A172 (cell line): Measurements from ENCODE around the gene GDPGP1. TPM values are rescaled to one million over a fixed set of nuclear protein-coding genes. Genes with fewer than 3 reads are reported as not detected.
A peak's percentile ranks its signal among the peaks of the same experiment; 100 is the strongest.
"Not testable (repeated sequence)": the region's sequence is repeated elsewhere in the genome, so short reads cannot be mapped to it uniquely, and the experiment has no call there.

Source experiments
- DNase-seq: peaks from one replicate; pipeline ENCODE4 v3.0.0-alpha.2; 2015; ENCODE audit warnings: low spot score
- total RNA-seq: library from RNA; depleted of rRNA; stranded (reverse); fragments of >200 nt; shearing (Covaris generic); gene quantifications from 2 replicates; pipeline ENCODE4 v1.2.3, GENCODE V29; 2014

The GDPGP1 gene
- total RNA-seq, 1 experiment from 2014 or later: 5.7 TPM

DNA sequence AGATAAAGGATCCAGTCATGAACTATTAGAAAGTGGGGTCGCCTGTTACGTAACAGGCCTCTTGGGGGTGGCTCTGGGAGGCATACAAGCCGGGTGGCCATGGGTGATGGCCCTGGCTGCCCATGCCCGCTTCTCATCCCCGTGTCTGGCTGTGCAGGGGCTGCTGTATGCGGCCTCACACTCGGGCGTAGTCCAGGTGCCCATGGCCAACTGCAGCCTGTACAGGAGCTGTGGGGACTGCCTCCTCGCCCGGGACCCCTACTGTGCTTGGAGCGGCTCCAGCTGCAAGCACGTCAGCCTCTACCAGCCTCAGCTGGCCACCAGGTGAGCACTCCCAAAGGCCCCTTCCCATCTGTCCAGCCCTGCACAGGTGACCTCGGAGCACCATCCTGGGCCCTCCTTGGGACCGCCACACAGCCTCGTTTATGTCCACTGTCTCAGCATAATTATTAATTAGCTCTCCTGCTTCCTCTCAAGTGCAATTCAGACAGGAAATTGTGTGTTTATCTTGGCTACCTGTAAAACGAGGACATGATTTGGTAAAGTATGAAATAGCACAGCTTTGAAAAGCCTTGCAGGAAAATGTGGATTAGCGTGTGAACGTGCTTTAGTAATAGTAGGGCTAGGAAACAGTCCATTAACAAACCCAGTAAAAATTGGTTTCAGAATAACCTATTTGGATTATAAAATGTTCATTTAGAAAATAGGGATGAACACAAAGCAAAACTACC is 8.3 kb upstream of the GDPGP1 start:
- no peak for DNase-seq

DNA sequence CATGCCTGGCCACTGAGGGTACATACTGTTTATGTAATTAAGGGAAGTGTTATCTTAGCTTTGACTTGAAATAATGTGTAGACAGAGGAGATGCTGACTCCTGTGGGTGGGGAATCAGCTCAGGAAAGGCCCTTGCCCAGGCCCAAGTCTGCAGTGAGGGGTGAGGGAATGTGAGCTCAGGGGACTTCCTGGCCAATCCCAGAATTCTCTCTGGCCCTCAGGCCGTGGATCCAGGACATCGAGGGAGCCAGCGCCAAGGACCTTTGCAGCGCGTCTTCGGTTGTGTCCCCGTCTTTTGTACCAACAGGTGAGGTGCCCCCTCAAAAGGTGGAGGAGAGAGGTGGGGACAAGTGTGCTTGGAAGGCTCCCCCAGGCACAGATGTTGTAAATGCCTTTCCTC is 6.7 kb upstream of the GDPGP1 start:
- DNase-seq: no peak

DNA sequence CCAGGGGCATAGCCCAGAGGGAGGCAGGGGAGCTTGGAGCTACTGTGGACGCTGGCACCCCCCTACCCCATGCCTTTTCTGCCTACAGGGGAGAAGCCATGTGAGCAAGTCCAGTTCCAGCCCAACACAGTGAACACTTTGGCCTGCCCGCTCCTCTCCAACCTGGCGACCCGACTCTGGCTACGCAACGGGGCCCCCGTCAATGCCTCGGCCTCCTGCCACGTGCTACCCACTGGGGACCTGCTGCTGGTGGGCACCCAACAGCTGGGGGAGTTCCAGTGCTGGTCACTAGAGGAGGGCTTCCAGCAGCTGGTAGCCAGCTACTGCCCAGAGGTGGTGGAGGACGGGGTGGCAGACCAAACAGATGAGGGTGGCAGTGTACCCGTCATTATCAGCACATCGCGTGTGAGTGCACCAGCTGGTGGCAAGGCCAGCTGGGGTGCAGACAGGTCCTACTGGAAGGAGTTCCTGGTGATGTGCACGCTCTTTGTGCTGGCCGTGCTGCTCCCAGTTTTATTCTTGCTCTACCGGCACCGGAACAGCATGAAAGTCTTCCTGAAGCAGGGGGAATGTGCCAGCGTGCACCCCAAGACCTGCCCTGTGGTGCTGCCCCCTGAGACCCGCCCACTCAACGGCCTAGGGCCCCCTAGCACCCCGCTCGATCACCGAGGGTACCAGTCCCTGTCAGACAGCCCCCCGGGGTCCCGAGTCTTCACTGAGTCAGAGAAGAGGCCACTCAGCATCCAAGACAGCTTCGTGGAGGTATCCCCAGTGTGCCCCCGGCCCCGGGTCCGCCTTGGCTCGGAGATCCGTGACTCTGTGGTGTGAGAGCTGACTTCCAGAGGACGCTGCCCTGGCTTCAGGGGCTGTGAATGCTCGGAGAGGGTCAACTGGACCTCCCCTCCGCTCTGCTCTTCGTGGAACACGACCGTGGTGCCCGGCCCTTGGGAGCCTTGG is 5.9 kb upstream of the GDPGP1 start:
- DNase-seq: no peak

DNA sequence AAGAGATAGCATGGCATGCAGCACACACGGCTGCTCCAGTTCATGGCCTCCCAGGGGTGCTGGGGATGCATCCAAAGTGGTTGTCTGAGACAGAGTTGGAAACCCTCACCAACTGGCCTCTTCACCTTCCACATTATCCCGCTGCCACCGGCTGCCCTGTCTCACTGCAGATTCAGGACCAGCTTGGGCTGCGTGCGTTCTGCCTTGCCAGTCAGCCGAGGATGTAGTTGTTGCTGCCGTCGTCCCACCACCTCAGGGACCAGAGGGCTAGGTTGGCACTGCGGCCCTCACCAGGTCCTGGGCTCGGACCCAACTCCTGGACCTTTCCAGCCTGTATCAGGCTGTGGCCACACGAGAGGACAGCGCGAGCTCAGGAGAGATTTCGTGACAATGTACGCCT is 5.0 kb upstream of the GDPGP1 start:
- no peak for DNase-seq

DNA sequence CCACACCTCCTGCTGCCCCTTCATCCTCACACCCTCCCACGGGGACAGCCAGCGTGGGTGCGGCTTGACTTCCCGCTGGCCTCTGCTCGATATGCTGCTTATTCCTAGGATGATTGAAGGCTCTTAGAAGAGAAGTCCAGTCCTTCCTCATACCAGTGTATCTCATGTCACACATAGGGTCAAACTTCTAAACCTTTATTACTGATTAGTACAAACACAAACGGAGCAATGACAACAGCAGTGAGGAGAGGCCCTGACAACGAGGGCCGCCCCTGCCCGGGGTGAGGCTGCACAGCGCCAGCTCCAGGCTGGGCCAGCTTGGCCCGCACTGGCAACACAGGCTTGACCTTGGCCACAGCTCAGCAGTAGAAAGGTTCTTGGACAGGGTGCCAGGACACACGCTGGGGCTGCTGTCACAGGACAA is 3.9 kb upstream of the GDPGP1 start:
- no peak for DNase-seq

DNA sequence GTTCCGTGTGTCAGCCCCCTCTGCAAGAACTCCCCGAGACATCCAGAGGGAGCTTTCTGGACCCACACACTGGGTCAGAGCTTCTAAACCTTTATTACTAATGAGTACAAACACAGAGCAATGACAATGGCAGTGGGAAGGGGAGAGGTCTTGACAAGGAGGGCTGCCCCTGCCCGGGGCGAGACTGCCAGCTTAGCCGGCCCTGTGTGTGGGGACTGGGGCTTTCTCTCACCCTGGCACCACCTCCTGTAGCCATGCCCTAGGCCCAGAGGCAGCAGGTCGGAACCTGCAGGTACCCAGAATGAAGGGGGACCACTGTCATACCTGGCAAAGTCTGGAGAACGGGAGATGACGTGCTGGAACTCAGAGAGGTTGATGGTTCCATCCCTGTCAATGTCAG is 3.4 kb upstream of the GDPGP1 start:
- DNase-seq: no peak

DNA sequence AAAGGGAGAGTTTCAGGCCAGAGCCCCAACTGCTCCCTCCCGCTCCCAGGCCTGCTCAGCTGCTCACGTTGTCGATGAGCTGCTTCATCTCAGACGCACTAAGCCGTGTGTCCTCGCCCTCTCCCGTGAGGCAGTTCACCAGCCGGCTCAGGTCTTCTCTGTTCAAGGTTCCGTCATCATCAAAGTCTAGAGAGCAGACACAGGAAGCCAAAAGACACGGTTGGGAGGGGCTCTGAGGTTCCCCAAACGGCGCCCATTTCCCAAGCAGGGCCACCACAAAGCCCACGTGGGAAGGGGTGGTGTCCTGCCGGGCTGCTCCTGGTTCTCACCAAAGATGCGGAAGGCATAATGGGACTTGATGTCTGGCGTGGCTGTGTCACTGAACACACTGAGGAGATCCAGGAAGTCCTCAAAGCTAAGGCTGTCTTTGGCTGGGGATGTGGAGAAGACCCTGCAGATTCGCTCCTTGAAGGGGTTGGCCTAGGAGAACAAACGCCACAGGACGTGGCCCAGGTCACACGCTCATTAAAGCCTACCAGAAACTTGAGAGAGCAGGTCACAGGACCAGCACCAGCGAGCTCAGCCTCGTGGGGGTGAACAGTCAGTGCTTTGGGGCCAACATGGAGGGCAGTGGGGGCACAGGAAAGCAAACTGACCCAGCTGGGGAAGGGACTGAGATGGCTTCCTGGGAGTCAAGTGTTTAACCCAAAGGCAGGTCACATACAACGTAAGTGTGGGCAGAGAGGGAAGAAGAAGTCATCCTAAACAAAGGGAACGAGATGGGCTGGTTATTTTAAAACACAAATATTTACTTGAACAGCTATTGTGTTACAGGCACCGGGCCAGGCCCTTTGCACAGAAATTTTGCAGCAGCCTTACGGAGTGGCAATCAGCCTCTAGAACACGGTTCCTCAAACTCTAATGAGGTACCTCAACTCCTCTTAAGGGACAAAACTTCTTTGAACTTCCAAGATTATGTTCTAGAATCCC is 2.7 kb upstream of the GDPGP1 start:
- no peak for DNase-seq

DNA sequence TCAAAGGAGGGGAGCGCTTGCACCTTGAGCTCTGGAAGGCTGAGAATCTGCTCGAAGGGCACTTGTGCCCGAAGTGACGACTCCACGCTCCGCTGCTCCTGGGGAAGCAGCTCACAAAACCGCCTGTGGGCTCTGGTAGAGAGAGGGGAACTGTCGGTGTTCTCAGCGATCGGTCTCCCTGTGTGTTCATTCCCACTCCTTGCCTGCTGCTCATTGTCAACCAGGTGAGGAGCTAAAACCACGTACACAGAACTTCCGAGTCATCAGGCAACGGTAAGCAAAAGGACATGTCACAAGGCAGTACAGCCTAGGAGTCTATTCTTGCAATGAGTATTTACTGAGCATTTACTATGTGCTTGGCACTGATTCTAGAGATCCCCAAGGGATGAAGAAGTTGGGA is 1.8 kb upstream of the GDPGP1 start:
- DNase-seq: no peak

DNA sequence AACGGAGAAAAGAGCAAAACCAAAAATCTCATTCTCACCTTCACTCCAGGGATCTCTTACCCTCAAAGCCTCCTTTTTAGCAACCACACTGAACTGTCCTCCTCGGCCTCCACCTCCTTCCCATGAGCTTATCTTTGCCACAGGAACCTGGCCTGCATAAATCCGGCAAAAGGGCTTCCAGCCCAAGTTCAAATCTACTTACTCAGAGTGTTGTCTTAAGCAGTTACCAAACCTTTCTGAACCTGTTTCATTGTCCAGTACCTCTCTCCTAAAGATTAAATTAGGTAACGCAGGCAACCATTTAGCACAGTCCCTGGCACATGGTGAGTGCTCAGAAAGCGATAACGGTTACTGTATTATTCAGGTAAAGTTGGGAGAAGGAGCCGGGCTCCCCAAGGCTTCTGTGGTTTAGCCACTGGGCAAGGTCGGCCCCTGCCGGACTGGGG is 1.0 kb upstream of the GDPGP1 start:
- no peak for DNase-seq

DNA sequence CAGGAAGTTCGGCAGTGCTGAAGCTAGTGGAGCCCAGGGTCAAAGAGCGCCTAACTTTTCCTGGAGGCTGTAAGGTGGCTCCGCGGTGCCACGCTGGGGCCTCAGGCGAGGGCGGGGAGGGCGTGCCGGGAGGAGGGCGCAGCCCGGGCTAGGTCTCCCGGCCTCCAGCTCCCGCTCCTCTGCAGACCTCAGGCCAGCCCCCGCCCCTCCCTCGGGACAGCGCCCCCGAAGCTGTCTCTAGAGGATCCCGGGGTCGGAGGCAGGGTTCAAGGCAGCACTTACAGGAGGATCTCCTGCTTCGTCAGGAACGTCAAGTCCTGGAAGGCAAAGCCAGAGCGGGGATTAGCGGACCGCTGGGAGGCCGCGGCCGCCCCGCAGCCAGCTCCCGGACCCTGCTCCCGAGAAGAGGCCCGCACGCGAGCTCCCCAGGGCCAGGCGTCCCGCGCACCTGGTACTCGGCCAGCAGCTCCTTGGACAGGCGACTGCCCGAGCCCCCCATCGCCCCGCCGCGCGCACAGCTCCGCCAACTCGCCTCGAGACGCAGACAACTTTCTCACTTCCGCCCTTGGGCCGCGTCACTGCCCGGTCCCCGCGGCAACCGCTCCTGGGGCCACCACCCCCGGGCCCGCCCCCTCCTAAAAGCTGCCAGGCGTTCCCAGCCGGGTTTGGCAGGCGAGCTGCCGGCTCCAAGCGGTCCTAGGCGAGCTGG is 468 bp upstream of the GDPGP1 start, which contains the start of gene CIB1:
TSS of gene CIB1 (minus strand) at position 555 of the 709 bp plus-strand sequence. CDS start at position 499, 56 bp downstream.
- DNase-seq: peak; percentile 90

DNA sequence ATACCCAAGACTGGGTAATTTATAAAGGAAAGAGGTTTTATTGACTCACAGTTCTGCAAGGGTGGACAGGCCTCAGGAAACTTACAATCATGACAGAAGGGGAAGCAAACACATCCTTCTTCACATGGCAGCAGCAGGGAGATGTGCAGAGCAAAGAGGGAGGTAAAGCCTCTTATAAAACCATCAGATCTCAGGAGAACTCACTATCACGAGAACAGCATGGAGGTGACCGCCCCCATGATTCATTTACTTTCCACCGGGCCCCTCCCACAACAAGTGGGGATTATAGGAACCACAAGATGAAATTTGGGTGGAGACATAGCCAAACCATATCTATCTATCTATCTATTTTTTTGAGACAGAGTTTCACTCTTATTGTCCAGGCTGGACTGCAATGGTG is 5.4 kb downstream of the GDPGP1 start:
- peak; percentile 54 for DNase-seq

DNA sequence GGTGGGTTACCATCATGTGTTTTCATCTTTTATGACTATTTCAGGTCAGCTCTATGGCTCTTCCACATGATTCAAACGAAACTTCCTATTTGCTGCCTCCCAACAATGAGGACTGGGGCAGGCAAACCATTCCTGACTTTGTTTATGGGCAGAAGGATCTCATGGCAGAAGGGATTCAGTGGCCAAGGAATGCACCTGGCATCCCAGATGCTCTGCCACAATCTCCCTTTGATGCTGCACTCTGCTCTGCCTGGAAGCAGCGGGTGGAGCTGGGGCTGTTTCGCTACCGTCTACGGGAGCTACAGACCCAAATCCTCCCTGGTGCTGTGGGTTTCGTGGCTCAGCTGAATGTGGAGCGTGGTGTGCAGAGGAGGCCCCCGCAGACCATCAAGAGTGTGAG is 6.8 kb downstream of the GDPGP1 start:
- DNase-seq: no peak

DNA sequence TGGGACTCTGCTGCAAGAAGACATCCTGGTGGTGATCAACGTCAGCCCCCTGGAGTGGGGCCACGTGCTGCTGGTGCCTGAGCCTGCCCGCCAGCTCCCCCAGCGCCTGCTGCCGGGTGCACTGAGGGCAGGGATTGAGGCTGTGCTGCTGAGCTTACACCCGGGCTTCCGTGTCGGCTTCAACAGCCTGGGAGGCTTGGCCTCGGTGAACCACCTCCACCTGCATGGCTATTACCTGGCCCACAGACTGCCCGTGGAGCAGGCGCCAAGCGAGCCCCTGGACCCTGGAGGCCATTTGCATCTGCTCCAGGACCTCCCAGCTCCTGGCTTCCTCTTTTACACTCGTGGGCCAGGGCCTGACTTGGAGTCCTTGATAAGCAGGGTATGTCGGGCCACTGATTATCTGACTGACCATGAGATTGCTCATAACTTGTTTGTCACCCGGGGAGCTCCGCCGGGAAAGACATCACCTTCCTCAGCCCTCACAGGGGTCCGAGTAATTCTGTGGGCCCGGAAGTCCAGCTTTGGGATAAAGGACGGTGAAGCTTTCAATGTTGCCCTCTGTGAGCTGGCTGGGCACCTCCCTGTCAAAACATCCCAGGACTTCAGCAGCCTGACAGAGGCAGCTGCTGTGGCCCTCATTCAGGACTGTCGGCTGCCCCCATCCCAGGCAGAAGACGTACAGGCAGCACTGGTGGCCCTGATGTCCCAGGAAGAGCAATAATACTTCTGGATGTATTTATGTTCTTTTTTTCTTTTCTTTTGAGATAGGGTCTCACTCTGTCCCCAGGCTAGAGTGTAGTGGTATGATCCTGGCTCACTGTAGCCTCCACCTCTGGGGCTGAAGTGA is 7.6 kb downstream of the GDPGP1 start:
- no peak for DNase-seq

DNA sequence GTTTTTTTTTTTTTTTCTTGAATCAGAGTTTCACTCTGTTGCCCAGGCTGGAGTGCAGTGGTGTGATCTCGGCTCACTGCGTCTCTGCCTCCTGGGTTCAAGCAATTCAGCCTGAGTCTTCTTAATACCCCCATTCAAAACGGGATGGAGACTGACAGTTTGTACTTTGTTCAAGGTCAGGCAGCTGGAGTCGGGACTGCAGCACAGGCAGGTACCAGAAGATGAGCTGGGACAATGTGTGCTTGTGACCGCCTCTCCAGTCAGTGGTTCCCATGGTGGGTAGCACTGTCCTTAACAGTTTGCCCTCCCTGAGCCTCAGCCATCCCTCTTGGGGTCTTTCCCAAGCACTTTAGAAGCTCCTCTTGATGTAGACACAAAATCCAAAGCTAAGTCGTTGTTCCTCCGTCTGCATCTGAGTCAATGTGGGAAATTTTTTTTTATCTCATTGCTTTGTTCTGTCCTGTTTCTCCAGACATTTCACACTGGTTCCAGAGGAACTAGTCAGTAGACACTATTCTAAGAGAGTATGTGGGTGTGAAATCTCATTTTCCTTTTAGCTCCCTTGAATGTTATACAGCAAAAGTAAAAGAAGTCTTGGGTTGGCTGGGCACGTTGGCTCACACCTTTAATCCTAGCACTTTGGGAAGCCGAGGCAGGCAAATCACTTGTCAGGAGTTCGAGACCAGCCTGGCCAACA is 10.1 kb downstream of the GDPGP1 start:
- no peak for DNase-seq

DNA sequence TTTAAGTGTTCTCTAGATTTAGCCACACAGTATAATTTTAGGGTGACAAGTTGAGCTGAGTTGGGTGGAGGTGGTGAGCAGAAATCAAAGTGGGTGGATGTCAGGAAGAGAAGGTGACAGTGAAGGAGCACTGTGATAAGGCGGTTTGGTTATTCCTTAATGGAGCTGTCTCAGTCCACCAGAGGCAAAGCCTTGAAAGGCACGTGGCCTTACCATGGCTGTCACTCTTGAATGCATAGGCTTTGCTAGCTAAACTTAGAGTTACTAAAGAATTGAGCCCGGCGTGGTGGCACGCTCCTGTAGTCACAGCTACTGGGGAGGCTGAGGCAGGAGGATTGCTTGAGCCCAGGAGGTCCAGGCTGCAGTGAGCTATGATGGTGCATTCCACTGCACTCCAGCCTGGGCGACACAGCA is 14.8 kb downstream of the GDPGP1 start:
- DNase-seq: no peak

DNA sequence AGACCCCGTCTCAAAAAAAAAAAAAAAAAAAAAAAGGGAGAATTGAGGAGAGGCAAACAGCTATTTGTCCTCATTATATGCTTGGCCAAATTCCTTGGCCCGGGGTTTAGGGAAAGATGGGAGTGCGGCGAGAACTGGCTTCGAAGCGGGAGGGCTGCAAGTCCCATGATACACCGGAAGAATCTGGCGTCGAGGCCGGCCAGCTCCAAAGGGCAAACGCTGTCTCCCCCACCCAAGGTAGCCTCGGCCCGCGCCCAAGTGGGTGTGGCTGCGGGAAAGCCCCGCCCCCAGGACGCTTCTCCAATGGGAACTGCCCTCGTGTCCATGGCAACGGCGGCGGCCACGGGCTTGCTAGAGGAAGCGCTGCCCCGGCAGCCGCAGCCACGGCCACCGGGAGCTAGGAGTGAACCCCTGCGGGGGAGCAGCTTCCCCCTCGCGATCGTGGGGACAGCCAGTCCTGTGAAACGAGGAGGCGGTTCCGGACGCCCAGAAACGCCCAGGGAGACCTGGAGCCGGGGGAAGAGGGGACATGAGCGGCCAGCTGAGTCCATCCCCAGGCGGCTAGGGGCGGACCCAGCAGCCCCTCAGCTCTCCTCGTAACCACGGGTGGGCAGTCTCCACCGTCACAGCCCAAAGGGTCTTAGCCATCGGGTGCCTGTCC is 15.3 kb downstream of the GDPGP1 start, which contains the start of gene TTLL13:
TSS of gene TTLL13 (plus strand) at position 354 of the 661 bp plus-strand sequence. CDS start 1,075 bp downstream, outside the sequence.
- peak; percentile 72 for DNase-seq

DNA sequence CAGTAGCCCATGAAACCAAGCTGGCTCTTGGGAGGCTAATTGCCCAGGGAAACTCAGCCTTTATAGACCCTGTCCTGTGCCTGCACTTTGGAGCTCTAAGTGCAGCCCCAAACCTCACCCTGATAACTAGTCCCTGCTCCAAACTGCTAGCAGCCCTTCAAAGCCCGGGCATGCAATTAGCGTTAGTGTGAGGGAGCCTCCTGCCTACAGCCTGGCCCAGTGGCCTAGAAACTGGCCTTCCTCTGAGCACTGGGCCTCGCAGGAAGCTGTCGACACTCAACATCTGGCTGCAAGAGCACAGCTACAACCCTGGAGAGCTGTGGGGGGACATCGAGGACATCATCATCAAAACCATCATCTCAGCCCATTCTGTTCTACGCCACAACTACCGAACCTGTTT is 23.8 kb downstream of the GDPGP1 start:
- no peak for DNase-seq

DNA sequence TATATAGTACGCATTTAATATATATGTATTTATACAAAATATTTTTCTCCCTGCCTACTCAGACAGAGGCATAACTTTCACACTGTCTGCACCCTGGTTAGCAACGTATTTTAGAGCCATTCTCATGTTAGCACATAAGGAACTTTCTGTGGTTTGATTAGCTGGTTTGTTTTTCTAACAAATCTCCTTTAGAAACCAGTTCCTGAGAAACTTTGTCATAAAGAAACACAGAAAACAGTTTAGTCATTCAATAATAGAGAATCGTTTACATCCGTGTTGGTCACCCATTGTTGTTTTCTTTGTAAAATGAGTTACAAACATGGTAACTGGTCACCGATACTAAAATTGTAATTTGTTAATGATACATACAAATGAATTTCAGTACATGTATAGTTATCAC is 25.5 kb downstream of the GDPGP1 start:
- no peak for DNase-seq

DNA sequence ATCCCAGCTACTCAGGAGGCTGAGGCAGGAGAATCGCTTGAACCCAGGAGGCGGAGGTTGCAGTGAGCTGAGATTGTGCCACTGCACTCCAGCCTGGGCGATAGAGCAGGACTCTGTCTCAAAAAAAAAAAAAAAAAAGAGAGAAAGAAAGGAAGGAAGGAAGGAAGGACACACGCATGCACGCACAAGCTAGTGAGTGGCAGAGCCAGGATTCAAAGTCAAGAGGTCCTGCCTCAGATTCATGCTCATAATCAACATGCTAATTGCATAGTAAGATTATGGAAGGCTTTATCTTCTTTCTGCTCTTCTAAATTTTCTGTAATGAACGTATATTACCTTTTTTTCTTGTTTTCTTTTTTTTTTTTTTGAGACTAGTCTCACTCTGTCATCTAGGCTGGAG is 26.7 kb downstream of the GDPGP1 start:
- not testable (repeated sequence) for DNase-seq
